ENCODE data around the gene FAM117B. TPM values are rescaled to one million over a fixed set of nuclear protein-coding genes. Genes with fewer than 3 reads are reported as not detected.

The FAM117B gene
- total RNA-seq, 1 donor from 2014 or later = 28.9 TPM

Other genes with a start within 250 kb of the FAM117B start
- 12.0 TPM for gene ICA1L, start 236.8 kb downstream of the FAM117B start, total RNA-seq (ENCODE audit: unreplicated experiment)